ENCODE results near the gene EMX1.

The EMX1 gene

GRCh38 chr2:72926368-72926767 is 9.0 kb downstream of the EMX1 start:
- no peak for FAIRE-seq

GRCh38 chr2:72926811-72927465 is 9.6 kb downstream of the EMX1 start:
- no peak for FAIRE-seq

GRCh38 chr2:72927619-72928550 is 10.6 kb downstream of the EMX1 start:
- FAIRE-seq = no peak

- no peak for FAIRE-seq
These were observed 11.7 kb downstream of the EMX1 start for GRCh38 chr2:72929010-72929409.

- no peak for FAIRE-seq
These were observed 14.1 kb downstream of the EMX1 start for GRCh38 chr2:72931280-72931910.

GRCh38 chr2:72932045-72932740 is 14.9 kb downstream of the EMX1 start:
- FAIRE-seq = no peak

- FAIRE-seq = no peak
These were observed 15.5 kb downstream of the EMX1 start for GRCh38 chr2:72932805-72933204.

- FAIRE-seq = no peak
These were observed 15.9 kb downstream of the EMX1 start for GRCh38 chr2:72933207-72933606.

GRCh38 chr2:72933646-72934151 is 16.4 kb downstream of the EMX1 start:
- no peak for FAIRE-seq

- FAIRE-seq = no peak
These were observed 17.6 kb downstream of the EMX1 start for GRCh38 chr2:72934683-72935610.

- no peak for FAIRE-seq
These were observed 18.3 kb downstream of the EMX1 start for GRCh38 chr2:72935611-72935957.

- FAIRE-seq = no peak
These were observed 19.5 kb downstream of the EMX1 start for GRCh38 chr2:72936660-72937355.

- no peak for FAIRE-seq
These were observed 20.0 kb downstream of the EMX1 start for GRCh38 chr2:72937356-72937669.

GRCh38 chr2:72938455-72938854 is 21.1 kb downstream of the EMX1 start:
- FAIRE-seq = no peak

- no peak for FAIRE-seq
These were observed 23.0 kb downstream of the EMX1 start for GRCh38 chr2:72940361-72940760.

- no peak for FAIRE-seq
These were observed 23.5 kb downstream of the EMX1 start for GRCh38 chr2:72940786-72941185.

- no peak for FAIRE-seq
These were observed 25.0 kb downstream of the EMX1 start for GRCh38 chr2:72942293-72942692.

GRCh38 chr2:72942881-72943418 is 25.6 kb downstream of the EMX1 start:
- FAIRE-seq = no peak

- FAIRE-seq = no peak
These were observed 26.4 kb downstream of the EMX1 start for GRCh38 chr2:72943540-72944395.

- FAIRE-seq = no peak
These were observed 27.6 kb downstream of the EMX1 start for GRCh38 chr2:72944804-72945449.

Measured in TTC549 (cell line).